NCI-H2196 (cell line): ENCODE results near the gene CYBRD1.
"Not testable (repeated sequence)": the region's sequence is repeated elsewhere in the genome, so short reads cannot be mapped to it uniquely, and the experiment has no call there.

Source experiments
- DNase-seq: peaks from one replicate; lab custom pipeline; 2025; ENCODE audit not compliant: unreplicated experiment; lab: John Stamatoyannopoulos, UW

Gene CYBRD1

DNA sequence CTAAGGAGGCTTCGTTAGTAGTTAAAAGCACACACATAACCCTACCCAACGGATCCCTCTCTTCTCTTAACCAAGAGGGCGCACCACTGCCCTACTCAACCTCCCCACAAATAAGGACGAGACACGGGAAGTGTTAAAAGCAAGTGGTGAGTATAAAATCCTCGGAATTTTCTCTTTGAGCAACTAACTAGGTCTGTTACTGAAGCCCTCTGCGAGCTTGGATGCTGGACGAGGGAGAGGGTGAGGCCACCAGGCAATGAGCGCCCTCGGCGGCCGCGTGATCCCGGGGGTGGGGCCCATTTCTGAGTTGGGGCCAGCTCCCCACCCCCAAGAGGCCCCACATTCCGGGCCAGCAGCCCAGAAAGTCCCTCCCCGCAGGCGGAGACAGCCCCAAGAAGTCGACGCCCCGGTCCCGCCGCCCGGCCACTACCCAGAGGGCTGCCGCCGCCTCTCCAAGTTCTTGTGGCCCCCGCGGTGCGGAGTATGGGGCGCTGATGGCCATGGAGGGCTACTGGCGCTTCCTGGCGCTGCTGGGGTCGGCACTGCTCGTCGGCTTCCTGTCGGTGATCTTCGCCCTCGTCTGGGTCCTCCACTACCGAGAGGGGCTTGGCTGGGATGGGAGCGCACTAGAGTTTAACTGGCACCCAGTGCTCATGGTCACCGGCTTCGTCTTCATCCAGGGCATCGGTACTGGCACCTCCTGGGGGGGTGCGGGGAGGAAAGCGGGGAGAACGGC, at the start of gene CYBRD1:
TSS of gene CYBRD1 (plus strand) at position 423 of the 736 bp plus-strand sequence. CDS start at position 495, 72 bp downstream.
- DNase-seq, result no peak

GRCh38 chr2:171475979-171476378, 46.3 kb upstream of the CYBRD1 start:
- DNase-seq, result no peak

DNA sequence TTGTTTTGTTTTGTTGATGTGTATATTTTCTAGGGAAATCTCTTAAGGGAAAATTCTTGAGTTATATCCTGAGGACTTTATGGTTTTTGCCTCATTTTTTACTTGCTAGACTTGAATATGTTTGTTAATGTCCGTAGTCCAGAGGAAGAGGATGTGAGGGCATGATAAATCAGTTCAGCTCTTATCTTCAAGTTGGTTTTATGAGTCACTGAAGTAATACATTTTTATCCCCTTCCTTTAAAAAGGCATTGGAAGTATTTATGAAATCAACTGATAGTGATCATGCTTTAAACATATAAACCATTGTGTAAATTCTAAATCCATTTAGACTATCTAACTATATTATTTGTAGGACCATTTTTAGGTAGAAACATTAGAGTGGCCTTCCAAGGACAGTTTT, 43.9 kb upstream of the CYBRD1 start:
- no peak for DNase-seq

- DNase-seq, result no peak
Observed at GRCh38 chr2:171479154-171479814, 43.0 kb upstream of the CYBRD1 start.

- DNase-seq, result no peak
Observed at GRCh38 chr2:171480908-171481307, 41.4 kb upstream of the CYBRD1 start.

DNA sequence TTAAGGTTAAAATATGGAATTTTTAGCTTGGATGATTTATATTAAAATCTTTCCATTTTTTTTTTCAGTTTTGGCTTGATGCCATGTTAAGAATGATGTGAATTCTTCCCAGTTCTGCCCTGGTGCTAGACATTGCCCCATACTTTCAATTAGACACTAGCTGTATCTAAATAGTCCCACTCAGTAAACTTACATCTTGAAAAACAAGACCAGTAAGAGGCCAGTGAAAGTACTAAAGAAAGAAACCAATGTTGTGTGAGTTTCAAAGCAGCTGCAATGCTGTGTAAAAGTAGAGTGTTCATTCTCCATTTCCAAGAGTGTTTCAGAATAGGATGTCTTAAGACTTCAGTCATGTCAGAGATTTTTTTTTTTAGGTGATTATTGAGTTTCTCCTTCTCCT, 40.0 kb upstream of the CYBRD1 start:
- DNase-seq, result no peak

DNA sequence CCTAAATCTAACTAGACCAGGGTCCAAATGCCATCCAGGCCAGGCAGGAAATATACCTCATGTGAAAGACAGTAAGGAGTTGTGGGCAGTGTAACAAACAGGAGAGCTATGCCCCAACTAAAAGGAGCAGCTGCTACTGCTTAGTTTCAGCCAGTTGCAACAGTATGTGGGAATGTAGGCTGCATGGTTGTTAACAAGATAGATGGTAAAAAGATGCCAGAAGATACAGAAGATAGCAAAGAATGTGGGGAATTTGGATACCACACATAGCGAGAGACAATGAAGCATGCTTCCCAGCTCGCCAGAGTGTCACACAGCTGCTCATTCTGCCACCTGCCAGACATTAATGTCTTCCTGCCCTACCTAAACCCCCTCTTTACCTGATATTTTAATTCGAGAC, 39.4 kb upstream of the CYBRD1 start:
- no peak for DNase-seq

DNA sequence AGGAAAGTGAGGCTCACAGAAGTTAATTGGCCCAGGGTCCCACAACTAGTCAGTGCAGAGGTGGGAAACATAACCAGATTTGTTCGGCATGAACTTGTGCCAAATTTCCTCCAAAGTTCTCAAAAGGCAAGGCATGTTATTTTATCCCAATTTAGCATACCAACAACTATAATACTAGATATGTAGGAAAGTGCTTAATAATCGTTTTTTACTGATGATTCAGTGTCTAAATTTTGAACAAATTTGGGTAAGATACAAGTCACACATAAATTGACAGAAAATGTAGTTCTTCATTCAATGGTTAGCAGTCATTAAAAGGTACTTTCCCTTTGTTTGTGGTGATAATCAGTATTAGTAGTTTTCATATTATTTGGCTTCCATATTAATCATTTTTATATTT, 38.5 kb upstream of the CYBRD1 start:
- no peak for DNase-seq

GRCh38 chr2:171485116-171485515, 37.2 kb upstream of the CYBRD1 start:
- no peak for DNase-seq

DNA sequence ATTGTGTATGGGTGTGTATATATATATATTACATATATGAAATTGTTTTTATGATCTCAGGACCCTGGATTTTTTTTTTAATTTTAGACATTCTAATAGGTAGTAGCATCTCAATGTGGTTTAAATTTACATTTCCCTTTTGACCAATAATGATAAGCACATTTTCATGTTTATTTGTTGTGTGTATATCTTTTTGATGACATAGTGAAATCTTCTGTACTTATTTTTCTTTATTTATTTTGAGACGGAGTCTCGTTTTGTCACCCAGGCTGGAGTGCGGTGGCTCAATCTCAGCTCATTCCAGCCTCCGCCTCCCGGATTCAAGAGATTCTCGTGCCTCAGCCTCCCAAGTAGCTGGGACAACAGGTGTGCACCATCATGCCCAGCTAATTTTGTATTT, 35.1 kb upstream of the CYBRD1 start:
- DNase-seq, result no peak

DNA sequence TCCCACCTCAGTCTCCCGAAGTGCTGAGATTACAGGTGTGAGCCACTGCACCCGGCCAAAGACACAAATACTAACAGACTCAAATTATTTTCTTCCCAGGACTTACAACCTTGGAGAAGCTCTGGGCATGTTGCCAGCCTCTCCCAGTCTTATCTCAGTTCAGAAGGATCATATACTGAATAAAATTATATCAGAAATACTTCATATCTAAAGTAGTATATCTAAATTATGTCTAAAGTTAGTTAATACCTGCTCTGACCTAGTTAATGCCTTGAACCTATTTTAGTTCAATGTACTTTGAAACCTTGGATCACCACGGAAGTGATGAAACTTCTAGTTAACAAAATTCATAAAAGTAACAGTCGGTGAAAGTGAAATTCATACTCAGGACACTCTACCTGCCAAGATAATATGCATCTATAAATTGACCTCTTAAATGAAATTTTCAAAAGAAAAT, 34.4 kb upstream of the CYBRD1 start:
- no peak for DNase-seq

- DNase-seq, result no peak
Observed at GRCh38 chr2:171490577-171490976, 31.7 kb upstream of the CYBRD1 start.

DNA sequence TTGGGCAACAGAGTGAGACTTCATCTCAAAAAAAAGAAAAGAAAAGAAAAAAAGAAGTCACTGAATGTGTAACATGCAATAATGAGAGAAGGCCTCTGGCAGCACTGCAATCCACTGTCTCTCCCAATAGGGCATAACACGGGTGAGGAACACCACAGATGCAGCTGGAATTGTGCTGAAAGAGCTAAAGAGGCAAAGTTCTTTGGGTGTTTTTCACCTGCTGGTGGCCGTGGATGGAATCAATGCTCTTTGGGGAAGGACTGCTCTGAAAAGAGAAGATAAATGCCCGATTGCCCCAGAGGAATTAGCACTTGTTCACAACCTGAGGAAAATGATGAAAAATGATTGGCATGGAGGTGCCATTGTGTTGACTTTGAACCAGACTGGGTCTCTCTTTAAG, 31.0 kb upstream of the CYBRD1 start:
- no peak for DNase-seq

DNA sequence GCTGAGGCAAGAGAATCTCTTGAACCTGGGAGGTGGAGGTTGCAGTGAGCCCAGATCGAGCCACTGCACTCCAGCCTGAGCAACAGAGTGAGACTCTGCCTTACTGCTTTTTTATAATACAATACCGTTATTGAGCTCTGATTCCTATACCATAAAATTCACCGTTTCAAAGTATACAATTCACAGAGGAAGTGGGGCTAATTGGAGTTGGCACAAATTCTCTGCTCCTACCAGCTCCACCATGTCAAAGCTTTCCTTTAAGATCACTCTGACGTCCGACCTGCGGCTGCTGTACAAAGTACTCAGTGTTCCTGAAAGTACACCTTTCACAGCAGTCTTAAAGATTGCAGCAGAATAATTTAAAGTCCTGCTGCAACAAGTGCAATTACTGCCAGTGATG, 29.6 kb upstream of the CYBRD1 start:
- DNase-seq, result no peak

GRCh38 chr2:171497664-171498063, 24.6 kb upstream of the CYBRD1 start:
- not testable (repeated sequence) for DNase-seq

DNA sequence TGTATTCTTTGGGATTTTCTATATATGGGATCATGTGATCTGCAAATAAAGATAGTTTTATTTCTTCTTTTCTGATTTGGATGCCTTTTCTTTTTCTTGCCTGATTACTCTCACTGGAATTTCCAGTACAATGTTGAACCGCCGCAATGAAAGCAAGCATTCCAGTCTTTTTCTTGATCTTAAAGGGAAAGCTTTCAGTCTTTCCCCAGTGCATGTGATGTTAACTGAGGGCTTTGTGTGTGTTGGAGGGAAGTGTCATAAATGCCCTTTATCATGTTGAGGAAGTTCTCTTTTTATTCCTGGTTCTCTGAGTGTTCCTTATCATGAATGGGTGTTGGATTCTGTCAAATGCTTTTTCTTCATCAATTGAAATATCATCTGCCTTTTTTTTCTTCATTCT, 16.9 kb upstream of the CYBRD1 start:
- no peak for DNase-seq

DNA sequence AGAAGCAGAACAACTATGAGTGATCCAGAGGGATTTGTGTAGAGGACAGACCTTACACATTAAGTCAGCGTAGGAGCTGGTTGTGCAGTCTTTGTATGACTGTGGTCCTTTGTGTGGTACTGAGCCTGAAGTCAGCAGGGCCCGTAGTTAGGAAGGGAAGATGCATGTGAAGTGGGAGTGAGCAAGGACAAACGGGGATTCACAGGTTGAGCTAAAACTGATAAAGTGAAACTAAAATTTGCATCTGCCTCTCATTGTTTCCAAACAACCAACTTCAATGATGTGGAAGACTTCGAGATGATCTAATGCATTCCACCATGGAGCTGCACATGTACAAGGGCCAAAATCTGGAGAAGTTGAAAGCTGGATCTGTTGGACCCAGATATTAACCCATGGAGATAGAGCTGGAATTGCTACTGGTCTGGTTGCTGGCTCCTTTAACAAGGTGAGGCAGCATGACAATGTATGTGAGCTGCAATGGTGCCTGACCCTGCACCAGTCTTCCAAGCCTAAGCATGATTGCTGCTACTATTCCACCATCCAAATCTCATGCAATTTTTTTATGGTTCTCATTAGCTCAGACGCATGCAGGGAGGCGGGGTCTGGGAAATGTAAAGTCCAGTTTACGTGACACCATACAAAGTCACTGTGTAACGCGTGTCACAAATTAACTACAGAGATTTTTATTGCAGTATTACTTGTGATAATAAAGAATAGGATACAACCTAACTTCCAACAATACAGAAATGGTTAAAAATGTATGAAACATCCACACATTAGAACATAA, 12.1 kb upstream of the CYBRD1 start:
- DNase-seq, result no peak

DNA sequence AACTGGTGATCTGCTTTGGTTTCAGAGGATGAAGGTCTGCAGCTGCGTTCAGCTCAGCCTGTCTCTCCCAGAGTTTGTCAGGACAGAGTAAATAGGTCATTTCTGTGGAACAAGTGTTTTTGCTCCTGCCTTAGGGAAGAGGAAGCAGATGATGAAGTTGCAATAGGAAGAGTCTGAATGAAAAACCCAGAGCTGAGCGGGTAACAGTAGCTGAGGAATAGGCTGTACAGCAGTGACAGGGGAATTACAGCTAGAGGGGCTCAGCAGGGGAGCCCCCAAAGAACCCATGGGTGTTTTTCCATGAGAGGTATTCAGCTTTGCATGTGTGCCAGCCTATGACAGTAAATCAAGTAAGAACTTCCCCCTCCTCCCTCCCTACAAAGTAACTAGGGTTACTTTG, 10.3 kb upstream of the CYBRD1 start:
- DNase-seq, result no peak

- DNase-seq, result no peak
Observed at GRCh38 chr2:171512683-171513195, 9.5 kb upstream of the CYBRD1 start.

- DNase-seq, result no peak
Observed at GRCh38 chr2:171513719-171514160, 8.5 kb upstream of the CYBRD1 start.

DNA sequence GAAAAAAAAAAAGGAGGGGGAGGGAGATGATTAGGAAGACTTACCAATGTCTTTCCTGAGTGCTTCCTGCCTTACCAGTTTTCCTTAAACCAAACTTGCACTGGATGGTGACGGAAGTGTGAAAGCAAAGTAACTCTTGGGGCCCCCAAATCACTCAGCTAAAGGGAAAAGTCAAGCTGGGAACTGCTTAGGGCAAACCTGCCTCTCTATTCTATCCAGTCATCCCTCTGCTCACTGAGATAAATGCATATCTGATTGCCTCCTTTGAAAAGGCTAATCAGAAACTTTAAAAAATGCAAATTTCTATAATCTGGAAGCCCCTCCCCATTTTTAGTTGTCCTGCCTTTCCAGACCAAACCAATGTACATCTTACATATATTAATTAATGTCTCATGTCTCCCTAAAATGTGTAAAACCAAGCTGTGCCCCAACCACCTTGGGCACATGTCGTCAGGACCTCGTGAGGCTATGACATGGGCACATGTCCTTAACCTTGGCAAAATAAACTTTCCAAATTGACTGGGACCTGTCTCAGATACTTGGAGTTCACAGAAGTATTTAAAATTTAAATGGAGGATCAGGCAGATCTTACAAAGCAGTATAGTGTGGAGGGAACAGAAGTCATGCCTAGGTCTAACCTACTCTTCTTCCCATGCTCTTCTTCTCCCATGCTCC, 7.2 kb upstream of the CYBRD1 start:
- DNase-seq, result no peak
